Thoracic aorta (tissue), 2 donors: ENCODE data around the gene GALNT7. TPM values are rescaled to one million over a fixed set of nuclear protein-coding genes. Genes with fewer than 3 reads are reported as not detected.

Experiments used
- ATAC-seq: fragments of 150-250 bp; one replicate; pipeline ENCODE4 v1.8.0; 2017; ENCODE audit warnings: low read depth; ENCODE audit not compliant: insufficient number of reproducible peaks, low FRiP score
- DNase-seq: peaks from one replicate; pipeline ENCODE4 v3.0.0-alpha.2; 2020; ENCODE audit warnings: low spot score
- H3K27ac ChIP-seq, 2 donors: fragments of 200-600 bp; sonication (generic); 1 replicate in 1 of 2; 2 replicates in 1 of 2; pipeline ENCODE4 v1.5.1; 2016; ENCODE audit warnings: mild to moderate bottlenecking in 2 of 2, moderate library complexity in 2 of 2
- H3K27me3 ChIP-seq: fragments of 200-600 bp; sonication (generic); replicated peaks from 2 replicates; pipeline ENCODE4 v1.6.0; 2016; ENCODE audit warnings: mild to moderate bottlenecking; ENCODE audit not compliant: insufficient read depth
- H3K36me3 ChIP-seq: fragments of 200-600 bp; sonication (generic); one replicate; pipeline ENCODE4 v1.5.1; 2016
- H3K4me1 ChIP-seq, 2 donors: fragments of 200-600 bp; sonication (generic); 1 replicate in 1 of 2; 2 replicates in 1 of 2; pipeline versions ENCODE4 v1.5.1 to v1.6.0; 2016; ENCODE audit warnings: low read depth in 2 of 2, mild to moderate bottlenecking in 1 of 2; ENCODE audit not compliant: control insufficient read depth in 1 of 2
- H3K4me3 ChIP-seq: fragments of 200-600 bp; sonication (generic); 2 replicates; pipeline ENCODE4 v1.5.1; 2016; ENCODE audit warnings: mild to moderate bottlenecking
- H3K9me3 ChIP-seq: fragments of 200-600 bp; sonication (generic); 2 replicates; pipeline ENCODE4 v1.5.1; 2016
- total RNA-seq, 2 donors: library from RNA; depleted of rRNA; stranded (reverse); fragments of >200 nt; gene quantifications; one replicate each; pipeline versions ENCODE4 v1.1.0 to v1.2.3, GENCODE V29; 2016
- TF ChIP-seq, protein P1 (sequence below): fragments of 200-600 bp; sonication (generic); IDR thresholded peaks from one replicate; pipeline ENCODE4 v1.5.1; 2019; ENCODE audit warnings: antibody characterized with exemption

The GALNT7 gene
- total RNA-seq, 2 donors from 2014 or later = 12.7 to 23.1 TPM

DNA sequence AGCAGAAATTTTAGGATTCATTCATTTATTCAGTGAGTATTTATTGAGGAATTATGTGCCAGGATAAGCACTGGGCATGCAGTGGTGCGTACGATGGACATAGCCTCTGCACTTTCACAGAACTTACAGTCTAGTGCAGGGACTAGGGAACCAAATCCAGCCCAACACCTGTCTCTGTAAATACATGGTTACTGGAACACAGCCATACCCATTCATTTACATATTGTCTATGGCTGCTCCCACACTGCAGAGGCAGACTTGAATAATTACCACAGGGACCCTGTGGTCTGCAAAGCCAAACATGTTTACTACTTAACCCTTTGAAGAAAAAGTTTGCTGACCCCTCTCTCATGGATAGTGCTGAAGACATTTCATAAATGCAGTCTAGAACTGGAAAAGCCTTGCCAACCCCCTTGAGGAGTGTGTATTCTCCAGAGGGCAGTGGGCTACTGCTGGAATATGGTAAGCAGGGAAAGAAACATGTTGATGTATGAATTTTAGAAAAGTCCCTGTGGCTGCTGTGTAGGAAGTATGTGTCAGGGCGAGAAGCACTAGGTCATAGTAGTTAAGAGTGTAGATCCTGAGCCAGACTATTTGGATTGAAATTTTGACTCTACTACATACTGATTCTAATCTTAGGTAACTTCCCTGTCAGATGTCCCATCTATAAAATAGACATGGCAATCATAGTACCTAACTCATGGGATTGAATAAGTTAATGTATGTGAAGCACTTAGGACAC, 75.5 kb downstream of the GALNT7 start:
- H3K9me3 ChIP-seq = no peaks in the 10 kb centered on the region
- no peak overlapping the region for H3K27ac ChIP-seq
- no peaks in the 10 kb centered on the region for H3K36me3 ChIP-seq
- H3K4me3 ChIP-seq = no peak overlapping the region
- no peaks in the 10 kb centered on the region for H3K4me1 ChIP-seq
- ATAC-seq (no peak), DNase-seq (no peak)
- TF ChIP-seq, protein P1, sequence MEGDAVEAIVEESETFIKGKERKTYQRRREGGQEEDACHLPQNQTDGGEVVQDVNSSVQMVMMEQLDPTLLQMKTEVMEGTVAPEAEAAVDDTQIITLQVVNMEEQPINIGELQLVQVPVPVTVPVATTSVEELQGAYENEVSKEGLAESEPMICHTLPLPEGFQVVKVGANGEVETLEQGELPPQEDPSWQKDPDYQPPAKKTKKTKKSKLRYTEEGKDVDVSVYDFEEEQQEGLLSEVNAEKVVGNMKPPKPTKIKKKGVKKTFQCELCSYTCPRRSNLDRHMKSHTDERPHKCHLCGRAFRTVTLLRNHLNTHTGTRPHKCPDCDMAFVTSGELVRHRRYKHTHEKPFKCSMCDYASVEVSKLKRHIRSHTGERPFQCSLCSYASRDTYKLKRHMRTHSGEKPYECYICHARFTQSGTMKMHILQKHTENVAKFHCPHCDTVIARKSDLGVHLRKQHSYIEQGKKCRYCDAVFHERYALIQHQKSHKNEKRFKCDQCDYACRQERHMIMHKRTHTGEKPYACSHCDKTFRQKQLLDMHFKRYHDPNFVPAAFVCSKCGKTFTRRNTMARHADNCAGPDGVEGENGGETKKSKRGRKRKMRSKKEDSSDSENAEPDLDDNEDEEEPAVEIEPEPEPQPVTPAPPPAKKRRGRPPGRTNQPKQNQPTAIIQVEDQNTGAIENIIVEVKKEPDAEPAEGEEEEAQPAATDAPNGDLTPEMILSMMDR = no peak
- no peaks in the 10 kb centered on the region for H3K27me3 ChIP-seq

DNA sequence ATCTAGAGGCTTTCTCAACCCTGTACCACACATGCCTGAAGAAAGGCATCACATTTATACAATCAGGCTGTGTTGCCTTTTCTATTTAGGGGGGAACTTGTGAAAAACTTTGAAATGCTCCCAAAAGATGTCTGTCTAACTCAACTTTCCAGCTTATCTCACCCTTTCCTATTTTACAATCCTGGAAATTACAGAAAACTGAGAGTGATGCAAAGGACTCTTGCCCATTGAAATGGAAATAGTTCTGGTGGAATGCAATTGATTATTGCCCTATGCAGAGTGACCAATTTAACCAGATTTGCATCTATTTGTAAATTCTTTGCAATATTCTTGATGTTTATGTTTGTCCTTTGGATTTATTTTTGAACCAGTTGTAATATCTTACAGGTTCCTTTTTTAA, 77.3 kb downstream of the GALNT7 start:
- Histone ChIP-seq H3K36me3 (no peaks in the 10 kb centered on the region), H3K9me3 (no peaks in the 10 kb centered on the region), H3K27ac (no peak overlapping the region), H3K27me3 (no peaks in the 10 kb centered on the region), H3K4me1 (no peaks in the 10 kb centered on the region), H3K4me3 (no peak overlapping the region)
- DNase-seq (no peak), ATAC-seq (no peak)
- TF ChIP-seq, protein P1 = no peak

DNA sequence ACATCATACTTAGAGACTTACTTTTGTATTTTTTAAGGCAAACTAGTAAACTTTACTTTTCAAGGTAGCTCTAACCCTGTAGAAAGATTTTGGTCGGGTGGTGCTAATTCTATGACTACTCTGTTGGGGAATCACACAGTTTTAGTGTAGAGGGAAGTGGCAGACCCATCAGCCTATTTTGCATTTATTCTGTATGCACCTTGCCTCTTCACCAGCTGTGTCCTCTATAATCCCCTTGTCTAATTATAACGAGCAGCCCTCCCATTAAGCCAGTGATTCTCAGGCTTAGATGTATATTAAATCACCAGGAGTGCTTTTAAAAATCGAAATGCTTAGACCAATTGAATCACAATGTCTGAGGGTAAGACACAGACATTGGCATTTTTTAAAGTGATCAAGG, 78.1 kb downstream of the GALNT7 start:
- TF ChIP-seq, protein P1 = no peak
- ATAC-seq = no peak
- DNase-seq = no peak
- no peaks in the 10 kb centered on the region for H3K27me3 ChIP-seq
- H3K4me3 ChIP-seq = no peak overlapping the region
- H3K27ac ChIP-seq = no peak overlapping the region
- H3K4me1 ChIP-seq = peaks cover 0 to 4% of the 10 kb centered on the region in 2 donors
- no peaks in the 10 kb centered on the region for H3K36me3 ChIP-seq
- H3K9me3 ChIP-seq = no peaks in the 10 kb centered on the region

DNA sequence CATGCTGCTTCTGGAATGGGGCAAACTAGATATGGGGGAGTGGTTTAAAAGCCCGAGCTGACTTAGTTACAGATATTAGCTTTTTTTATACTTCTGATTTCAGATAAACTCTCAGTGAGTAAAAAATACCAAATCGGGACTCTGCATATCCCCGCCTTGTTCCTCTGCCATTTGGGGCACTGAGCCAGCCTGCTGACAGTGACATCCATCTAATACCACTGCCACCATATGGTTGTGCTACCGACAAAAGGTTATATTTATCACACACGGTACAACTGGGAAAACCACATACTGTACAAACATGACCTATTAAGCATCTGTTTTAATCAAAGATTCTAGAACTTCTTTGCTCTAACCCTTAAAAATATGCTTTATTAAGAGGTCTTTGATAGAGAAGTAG, 78.7 kb downstream of the GALNT7 start:
- H3K9me3 ChIP-seq = no peaks in the 10 kb centered on the region
- H3K27me3 ChIP-seq = no peaks in the 10 kb centered on the region
- no peak overlapping the region for H3K27ac ChIP-seq
- H3K4me1 ChIP-seq = peaks cover 5 to 10% of the 10 kb centered on the region in 2 donors
- H3K36me3 ChIP-seq = no peaks in the 10 kb centered on the region
- no peak for DNase-seq
- TF ChIP-seq, protein P1 = no peak
- no peak for ATAC-seq
- H3K4me3 ChIP-seq = no peak overlapping the region

DNA sequence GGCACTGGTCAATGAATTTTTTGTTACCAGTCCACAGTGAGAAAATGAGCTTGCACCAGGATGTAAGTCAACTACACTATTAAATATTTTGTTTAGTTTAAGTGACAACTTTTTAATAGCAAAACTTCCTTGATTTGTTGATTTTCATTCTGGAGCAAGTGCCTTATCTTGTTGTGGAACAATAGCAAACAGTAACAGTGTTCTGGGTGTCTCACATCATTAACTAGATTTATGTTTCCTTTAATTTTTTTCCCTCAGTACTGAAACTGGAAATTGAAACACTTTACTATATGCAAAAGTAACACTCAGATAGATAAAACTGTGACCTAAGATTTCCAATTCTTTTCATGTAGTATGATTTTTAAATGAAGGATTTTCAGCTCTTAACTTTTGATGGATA, 80.1 kb downstream of the GALNT7 start:
- no peaks in the 10 kb centered on the region for H3K9me3 ChIP-seq
- no peak for DNase-seq
- no peaks in the 10 kb centered on the region for H3K36me3 ChIP-seq
- TF ChIP-seq, protein P1 = no peak
- no peak for ATAC-seq
- H3K27me3 ChIP-seq = no peaks in the 10 kb centered on the region
- H3K4me1 ChIP-seq = peaks cover 9 to 10% of the 10 kb centered on the region in 2 donors
- H3K27ac ChIP-seq = no peak overlapping the region
- no peak overlapping the region for H3K4me3 ChIP-seq
